ENCODE results near the gene PSMA2.

- TF ChIP-seq CTCF (IDR thresholded peaks at IDR 0.05) (no peak), POLR2A (IDR thresholded peaks at IDR 0.05) (no peak)
These were observed 24.7 kb downstream of the PSMA2 start for GRCh38 chr7:42907316-42907715.

All from esophagus squamous epithelium (tissue), 4 donors.